GM19025 (cell line): ENCODE results near the gene BRAP.
A peak's percentile ranks its signal among the peaks of the same experiment; 100 is the strongest.
"Not testable (repeated sequence)": the region's sequence is repeated elsewhere in the genome, so short reads cannot be mapped to it uniquely, and the experiment has no call there.

Source experiments
- ATAC-seq: cut with Tn5 transposase; IDR thresholded peaks from one replicate; pipeline ENCODE4 v1.9.1; 2021; ENCODE audit warnings: mild to moderate bottlenecking, low read depth, moderate library complexity; ENCODE audit not compliant: unreplicated experiment

The BRAP gene

GRCh38 chr12:111617841-111618240 lies 67.9 kb downstream of the BRAP start:
- not testable (repeated sequence) for ATAC-seq

DNA sequence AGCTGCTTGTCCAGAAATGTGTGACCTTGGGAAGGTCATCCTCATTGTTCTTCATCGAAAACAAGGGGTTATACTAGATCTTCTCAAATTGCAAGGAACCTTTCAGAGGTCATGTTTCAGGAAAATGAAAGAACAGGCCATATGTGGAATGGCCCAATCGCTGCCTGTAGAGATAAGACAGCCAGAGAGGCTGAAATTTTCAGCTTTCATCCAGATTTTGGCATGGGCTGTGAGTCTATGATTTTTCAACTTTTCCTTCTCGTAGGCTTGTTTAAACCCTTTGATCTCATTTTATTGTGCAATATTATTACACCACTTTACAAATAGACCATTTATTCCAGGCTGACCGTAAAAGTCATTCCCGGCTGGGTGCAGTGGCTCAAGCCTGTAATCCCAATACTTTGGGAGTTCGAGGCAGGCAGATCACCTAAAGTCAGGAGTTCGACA lies 69.6 kb downstream of the BRAP start:
- no peak for ATAC-seq

DNA sequence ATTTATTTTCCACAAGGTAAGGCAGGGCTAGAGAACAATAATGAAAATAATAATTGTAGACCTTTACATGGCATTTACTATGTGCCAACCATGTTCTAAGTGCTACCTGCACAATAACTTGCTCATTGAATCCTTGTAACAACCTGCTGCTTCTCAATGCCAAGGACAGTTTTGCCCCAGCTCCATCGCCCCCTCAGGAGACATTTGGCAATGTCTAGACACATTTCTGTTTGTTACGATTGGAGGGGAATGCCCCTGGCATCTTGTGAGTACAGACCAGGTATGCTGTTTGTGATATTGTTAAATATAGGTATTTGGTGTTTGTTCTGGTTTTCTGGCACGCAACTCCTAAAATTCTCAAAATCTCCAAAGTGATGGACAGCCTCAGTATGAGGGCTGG lies 78.5 kb downstream of the BRAP start:
- no peak for ATAC-seq

GRCh38 chr12:111606767-111607230 lies 79.0 kb downstream of the BRAP start:
- ATAC-seq = no peak

DNA sequence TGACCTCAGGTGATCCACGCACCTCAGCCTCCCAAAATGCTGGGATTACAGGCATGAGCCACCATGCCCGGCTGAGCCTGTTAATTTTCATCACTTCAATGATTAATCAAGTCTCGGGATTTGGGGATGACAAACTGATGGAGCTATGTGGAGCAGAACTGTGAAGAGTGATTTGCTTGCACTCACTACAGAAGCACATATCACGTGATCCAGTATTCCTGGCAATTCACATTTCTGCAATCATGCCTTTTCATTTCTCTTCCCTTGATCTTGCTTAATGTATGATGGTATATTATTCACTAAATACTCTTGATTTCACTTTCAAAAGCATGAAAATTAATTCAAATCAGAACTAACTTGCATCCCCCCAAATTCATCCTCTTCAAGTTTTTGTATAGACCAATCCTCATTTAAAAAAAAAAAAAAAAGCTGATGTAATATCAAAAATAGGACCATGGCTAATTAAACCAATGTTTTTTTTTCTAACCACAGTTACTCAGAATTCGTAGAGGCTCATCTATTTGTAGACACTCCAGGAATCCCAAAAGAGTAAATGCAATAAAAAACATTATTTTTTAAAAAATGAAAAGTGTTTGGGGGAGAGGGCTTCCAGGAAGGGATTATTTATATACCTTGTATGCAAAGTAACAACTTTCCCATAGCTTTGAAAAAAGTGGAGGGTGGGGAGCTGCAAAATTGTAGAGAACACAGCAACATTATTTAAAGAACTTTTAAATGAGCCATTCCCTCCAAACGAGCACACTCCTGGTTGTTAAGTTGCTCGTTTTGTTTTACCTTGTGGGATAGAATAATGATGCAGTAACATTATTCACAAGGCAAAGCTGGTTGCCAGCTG lies 79.6 kb downstream of the BRAP start:
- no peak for ATAC-seq

DNA sequence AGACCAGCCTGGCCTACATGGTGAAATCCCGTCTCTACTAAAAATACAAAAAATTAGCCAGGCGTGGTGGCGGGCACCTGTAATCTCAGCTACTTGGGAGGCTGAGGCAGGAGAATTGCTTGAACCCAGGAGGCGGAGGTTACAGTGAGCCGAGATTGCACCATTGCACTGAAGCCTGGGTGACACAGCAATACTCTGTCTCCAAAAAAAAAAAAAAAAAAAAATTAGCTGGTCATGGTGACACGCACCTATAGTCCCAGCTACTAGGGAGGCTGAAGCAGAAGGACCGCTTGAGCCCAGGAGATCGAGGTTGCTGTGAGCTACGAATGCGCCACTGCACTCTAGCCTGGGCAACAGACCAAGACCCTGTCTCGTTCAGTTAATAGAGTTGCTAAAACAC lies 82.9 kb downstream of the BRAP start:
- not testable (repeated sequence) for ATAC-seq

GRCh38 chr12:111602348-111602747 lies 83.4 kb downstream of the BRAP start:
- no peak for ATAC-seq

- not testable (repeated sequence) for ATAC-seq
Measured at GRCh38 chr12:111600986-111601385, 84.8 kb downstream of the BRAP start.

GRCh38 chr12:111600205-111600642 lies 85.5 kb downstream of the BRAP start:
- ATAC-seq = no peak

DNA sequence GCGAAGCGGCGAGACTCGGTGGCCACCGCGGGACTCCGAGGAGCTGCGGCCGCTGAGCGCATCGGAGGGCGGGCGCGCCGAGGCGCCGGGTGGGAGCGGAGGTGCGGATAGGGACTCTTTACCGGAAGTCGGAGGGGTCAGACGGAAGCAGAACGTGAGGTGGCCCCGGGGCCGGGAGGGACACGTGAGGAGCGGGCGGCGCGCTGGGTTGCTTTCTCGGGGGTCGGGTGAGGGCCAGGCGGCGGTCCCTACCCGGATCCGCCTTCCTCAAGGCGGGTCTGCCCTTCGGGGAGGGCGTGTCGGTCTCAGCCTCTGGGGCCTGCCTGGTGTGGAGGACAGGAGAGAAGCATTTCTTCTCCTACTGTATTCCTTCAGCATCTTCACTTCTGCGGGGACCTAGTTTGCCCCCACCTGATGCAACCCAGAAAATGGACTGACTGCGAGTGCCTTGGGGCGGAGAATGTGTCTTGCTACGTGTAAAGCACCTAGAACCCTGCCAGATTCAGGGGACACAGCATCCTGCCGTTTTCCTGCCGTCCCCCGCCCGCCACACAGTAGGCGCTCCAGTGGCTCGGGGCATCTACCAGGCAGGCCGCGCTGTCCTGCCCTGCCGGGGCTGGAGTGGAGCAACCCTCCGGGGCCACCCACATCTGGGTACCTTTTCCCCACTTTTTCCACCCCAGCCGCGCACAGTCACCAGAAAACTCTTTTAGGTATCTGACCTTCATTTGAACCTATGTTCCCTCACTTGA lies 86.1 kb downstream of the BRAP start:
- peak; percentile 75 for ATAC-seq

- ATAC-seq = peak; percentile 62
Measured at GRCh38 chr12:111598637-111599452, 86.9 kb downstream of the BRAP start, which contains the start of gene ATXN2. ATXN2 (minus strand) TSS chr12:111599315; CDS start chr12:111599034, 281 bp downstream.

- ATAC-seq = no peak
Measured at GRCh38 chr12:111597831-111598636, 87.7 kb downstream of the BRAP start.

DNA sequence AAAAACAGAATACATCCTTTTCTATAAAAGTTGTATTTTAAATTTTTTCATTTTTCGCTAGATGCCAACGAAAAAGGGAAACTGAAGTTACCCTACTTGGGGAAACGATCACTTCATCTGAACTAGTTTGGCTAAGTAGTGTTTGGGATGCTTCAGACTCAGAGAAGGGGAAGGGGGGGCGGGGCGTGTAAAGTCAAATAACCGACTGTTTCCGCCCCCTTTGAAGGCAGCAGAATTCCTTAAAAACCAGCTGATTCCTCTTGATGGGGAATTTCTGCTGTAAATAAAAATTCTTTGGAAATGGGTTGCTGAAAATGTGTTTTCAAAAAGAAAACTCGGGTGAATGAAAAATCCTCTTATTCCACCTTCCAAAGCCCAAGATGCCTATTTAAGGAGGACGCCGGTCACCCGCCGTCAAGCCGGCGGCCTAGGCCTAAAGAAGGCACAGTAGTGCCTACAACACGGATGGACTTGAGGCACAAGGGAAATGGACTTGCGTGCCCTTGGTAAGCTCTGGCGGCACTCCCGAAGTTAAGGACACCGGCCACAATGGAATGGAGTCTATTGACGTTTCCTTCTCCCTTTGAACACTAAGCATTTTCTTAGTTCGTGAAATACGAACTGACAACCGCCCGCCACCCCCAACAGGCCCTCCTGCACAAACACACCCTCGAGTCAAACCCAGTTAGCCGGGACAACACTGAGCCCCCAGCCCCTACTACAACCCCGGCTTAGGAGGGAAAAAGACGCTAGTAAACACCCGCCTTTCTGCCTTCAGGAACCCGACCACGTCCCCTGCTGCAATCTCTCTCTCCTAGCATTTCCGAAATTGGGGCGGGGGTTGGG lies 88.5 kb downstream of the BRAP start:
- ATAC-seq = no peak

DNA sequence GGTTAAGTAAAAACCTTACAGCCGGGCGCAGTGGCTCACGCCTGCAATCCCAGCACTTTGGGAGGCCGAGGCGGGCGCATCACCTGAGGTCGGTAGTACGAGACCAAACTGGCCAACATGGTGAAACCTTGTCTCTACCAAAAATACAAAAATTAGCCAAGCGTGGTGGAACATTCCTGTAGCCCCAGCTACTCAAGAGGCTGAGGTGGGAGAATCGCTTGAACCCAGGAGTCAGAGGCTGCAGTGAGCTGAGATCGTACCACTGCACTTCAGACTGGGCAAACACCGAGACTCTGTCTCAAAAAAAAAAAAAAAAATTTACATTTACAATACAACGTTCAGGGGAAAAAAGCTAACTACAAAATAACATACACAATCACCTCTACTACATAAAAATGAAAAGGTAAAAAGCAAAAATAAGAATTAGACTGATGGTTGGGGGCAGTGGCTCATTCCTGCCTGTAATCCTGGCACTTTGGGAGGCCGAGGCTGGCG lies 90.4 kb downstream of the BRAP start:
- not testable (repeated sequence) for ATAC-seq
